22Rv1 (cell line): Measurements from ENCODE around the gene ADAMTS15.

ENCODE experiments used
- CTCF ChIP-seq: fragments of 450-650 bp; IDR thresholded peaks from 2 replicates; pipeline ENCODE4 v1.5.1; 2017; ENCODE audit warnings: mild to moderate bottlenecking
- ZFX ChIP-seq: fragments of 450-650 bp; IDR thresholded peaks from 2 replicates; pipeline ENCODE4 v1.6.1; 2017; ENCODE audit warnings: antibody characterized with exemption, borderline replicate concordance

- TF ChIP-seq CTCF (no peak), ZFX (no peak)
Measured at GRCh38 chr11:130490682-130491449, 42.4 kb downstream of the ADAMTS15 start.
